SHP77 (cell line): ENCODE measurements around the gene KLHL17.
"Not testable (repeated sequence)": the region's sequence is repeated elsewhere in the genome, so short reads cannot be mapped to it uniquely, and the experiment has no call there.

Experiments used
- DNase-seq, 2 experiments: peaks; one replicate each; lab custom pipeline; 2025; lab: John Stamatoyannopoulos, UW

The KLHL17 gene

DNA sequence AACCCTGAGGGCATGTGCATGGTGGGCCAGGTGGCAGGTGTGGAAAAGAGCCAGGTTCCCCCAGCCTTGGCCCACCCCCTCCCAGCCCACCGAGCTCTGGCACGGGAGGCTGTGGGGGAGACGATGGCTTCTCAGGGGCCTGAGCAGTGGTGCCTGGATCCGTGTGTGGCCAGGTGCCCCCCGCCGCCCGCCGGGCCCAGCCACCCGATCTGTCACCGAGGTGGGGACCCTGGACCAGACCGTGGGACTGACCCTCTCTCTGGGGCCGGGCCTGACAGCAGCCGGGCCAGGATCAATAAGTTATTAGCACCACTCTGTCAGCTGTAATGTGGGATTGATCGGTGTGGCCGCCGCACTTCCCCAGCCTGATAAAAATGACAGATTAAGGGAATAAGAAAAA lies 22.9 kb upstream of the KLHL17 start:
- no peak for DNase-seq

DNA sequence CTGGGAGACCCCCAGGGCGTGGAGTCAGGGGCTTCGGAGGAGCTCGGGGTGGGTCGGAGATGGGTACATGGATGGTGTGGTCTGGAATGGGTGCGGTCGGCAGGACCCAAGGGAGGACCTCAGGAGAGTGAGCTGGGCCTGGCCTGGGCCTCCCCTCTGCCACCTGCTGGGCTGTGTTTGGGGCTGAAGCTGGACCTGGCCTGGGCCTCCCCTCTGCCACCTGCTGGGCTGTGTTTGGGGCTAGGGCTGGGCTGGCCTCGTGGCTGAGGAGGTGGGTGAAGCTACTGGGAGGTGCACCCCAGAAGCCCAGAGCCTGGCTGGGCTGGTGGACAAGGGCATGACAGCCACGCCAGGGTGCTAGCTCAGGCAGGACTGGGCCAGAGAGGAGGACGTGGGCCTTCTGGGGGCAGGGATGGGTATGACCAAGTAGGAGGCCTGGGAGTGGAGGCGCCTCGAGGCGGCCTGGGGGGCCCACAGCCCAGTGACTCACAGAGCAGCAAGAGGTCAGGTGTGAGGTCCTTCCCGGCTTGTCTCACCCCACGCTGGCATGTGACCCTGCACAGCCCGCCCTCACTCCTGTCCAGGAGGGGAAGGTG lies 22.2 kb upstream of the KLHL17 start:
- DNase-seq, result peak in 1 of 2 experiments; percentile 62

DNA sequence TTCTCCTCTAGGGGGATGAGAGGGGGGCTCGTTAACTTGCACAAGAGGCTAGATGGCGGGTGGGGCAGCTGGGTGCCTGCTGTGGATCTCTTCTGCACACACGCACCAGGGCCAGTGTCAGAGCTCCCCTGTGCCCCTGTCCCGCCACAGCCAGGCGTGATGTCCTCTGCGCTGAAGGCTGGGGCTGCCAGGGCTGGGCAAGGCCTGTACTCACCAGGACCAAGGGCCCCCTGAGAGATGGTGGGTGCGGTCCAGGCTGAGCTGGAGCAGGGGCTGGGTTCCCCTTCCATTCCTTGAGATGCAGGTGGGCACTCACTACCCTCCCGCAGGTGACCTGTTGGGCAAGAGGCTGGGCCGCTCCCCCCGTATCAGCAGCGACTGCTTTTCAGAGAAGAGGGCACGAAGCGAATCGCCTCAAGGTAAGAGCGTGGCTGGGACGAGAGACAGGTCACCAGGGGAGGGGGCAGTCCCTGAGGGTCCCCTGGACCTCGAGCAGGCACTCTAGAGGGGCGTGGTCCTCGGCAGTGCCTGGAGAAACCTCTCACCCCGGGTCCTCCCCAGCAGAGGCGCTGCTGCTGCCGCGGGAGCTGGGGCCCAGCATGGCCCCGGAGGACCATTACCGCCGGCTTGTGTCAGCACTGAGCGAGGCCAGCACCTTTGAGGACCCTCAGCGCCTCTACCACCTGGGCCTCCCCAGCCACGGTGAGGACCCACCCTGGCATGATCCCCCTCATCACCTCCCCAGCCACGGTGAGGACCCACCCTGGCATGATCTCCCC lies 21.5 kb upstream of the KLHL17 start:
- DNase-seq, result peak in 1 of 2 experiments; percentile 27

- DNase-seq, result no peak
These were observed 20.8 kb upstream of the KLHL17 start for GRCh38 chr1:939511-940106.

- peak; percentile 60 to 62 for DNase-seq
These were observed 20.0 kb upstream of the KLHL17 start for GRCh38 chr1:940107-941014.

- DNase-seq, result no peak
These were observed 19.3 kb upstream of the KLHL17 start for GRCh38 chr1:941015-941587.

- DNase-seq, result peak; percentile 57 to 76
These were observed 18.6 kb upstream of the KLHL17 start for GRCh38 chr1:941588-942383.

DNA sequence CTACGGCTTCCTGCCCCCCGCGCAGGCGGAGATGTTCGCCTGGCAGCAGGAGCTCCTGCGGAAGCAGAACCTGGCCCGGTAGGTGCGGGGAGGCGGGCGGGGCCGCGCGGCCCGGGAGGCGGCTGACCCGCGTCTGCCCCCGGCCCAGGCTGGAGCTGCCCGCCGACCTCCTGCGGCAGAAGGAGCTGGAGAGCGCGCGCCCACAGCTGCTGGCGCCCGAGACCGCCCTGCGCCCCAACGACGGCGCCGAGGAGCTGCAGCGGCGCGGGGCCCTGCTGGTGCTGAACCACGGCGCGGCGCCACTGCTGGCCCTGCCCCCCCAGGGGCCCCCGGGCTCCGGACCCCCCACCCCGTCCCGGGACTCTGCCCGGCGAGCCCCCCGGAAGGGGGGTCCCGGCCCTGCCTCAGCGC lies 18.0 kb upstream of the KLHL17 start:
- DNase-seq, result peak in 1 of 2 experiments; percentile 26

DNA sequence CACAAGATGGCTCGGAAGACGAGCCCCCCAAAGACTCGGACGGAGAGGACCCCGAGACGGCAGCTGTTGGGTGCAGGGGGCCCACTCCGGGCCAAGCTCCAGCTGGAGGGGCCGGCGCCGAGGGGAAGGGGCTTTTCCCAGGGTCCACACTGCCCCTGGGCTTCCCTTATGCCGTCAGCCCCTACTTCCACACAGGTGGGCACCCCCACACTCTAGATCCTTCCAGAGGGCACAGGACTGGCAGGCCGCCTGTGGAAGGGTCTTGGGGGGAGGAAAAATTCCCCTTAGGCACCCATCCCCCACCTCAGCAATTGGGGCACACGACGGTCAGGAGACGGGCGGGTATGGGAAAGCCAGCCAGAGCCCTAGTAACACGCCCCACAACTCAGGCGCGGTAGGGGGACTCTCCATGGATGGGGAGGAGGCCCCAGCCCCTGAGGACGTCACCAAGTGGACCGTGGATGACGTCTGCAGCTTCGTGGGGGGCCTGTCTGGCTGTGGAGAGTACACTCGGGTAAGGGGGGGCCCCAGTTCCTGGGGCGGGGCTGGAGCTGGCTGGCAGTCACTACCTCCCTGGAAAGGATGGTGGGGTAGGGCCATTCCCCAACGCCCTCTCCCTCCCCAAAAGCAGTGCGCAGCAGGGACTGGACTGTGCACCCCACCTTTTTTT lies 17.4 kb upstream of the KLHL17 start:
- DNase-seq, result no peak

DNA sequence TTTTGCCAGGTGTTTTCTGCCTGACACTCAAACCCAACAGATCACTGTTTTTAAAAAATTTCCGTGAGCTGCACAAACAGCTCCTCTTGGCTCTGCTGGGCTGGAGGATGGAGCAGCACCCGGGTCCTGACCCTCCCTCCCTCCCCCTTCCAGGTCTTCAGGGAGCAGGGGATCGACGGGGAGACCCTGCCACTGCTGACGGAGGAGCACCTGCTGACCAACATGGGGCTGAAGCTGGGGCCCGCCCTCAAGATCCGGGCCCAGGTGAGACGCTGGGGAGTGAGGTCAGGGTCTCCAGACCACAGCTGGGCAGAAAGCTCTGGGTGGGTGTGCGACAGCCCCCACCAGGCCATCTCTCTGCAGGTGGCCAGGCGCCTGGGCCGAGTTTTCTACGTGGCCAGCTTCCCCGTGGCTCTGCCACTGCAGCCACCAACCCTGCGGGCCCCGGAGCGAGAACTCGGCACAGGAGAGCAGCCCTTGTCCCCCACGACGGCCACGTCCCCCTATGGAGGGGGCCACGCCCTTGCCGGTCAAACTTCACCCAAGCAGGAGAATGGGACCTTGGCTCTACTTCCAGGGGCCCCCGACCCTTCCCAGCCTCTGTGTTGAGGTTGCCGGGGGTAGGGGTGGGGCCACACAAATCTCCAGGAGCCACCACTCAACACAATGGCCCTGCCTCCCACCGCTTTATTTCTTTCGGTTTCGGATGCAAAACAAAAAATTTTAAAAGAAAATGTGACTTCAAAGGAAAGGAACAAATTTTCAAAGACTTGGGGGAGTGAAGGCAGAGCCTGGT lies 16.6 kb upstream of the KLHL17 start:
- no peak for DNase-seq

DNA sequence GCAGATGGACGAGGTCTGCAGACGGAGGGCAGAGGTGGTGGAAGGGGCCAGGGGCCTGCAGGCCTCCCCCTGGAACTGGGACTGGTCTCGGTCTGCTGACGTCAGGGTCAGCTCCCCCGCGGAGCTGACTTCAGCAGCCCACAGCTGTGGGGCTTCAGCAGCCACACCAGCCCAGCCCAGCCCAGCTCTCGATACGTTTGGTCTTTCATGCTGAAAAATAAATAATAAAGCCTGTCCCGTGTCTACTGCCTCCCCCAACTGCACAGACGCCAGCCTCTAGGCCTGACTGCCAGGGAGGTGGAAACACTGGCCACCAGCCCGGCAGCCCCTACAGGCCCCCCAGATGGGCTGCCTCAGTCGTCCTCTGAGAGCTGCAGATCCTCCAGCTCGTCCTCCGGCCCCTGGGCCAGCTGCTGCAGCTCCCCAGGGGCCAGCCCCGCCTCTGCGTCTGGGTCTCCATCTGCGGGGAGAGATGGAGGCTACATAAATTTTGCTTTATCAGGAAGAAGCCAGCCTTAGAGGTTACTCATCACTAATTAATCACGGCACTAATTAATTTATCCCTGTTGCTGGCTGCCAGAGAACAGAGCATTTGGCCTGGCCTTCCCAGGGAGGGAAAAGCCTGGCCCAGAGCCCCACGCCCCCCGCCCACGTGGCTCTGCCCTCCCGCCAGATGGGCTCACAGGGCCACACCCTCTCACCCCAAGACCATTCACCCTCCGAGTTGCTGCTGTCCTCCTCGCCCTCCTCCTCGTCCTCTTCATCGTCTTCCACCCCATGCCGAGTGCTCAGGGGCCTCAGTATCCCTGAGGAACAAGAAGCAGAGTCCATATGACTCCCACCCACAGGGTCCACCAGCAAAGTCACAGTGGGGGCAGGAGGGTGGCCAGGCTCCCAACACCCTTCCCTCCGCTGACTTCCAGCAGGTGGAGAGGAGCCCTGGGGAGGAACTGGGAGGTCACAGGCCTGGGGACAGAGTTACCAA lies 15.8 kb upstream of the KLHL17 start:
- peak in 1 of 2 experiments; percentile 26 for DNase-seq

DNA sequence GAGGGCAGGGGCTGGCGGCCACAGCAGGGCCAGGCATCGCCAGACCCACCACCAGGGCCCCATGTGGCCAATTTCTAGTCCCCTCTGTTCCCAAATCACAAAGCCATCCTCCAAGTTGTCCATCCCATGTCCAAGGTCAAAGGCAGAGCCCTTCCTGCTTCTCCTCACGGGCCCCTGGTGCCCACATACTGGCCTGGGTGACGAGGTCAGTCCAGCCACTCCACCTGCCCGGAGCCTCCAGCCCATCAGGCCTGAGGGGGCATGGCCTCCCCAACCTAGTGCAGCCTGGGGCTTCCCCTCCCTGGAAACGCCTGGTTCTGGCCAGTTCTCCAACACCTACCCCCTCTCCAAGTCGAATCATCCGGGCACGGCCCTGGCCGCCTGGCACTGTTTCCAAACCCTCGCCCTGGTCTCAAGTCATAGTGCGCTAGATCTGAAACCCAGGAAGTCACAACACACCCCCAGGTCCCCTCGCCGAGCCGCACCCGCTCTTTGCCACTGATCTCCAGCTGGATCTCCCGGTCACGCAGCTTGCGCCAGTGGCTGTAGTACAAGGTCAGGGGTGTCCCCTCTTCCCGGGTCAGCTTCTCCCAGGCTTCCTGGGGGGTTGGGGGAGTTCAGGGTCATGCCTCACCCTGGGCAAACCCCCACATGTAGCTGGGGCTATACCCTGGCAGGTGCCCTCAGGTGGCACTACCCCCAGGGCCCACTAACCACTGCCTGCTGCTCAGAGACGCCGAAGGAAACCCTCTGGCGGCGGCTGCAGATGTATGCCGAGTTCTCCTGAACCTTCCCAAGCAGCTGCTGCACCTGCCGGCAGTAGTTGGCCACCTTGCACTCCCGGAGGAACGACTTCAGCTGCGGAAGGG lies 14.5 kb upstream of the KLHL17 start:
- DNase-seq, result no peak

- DNase-seq, result not testable (repeated sequence)
These were observed 13.6 kb upstream of the KLHL17 start for GRCh38 chr1:946811-947210.

GRCh38 chr1:947958-948357 lies 12.4 kb upstream of the KLHL17 start:
- DNase-seq, result no peak

GRCh38 chr1:950268-950667 lies 10.1 kb upstream of the KLHL17 start:
- DNase-seq, result no peak

- DNase-seq, result no peak
These were observed 9.5 kb upstream of the KLHL17 start for GRCh38 chr1:950881-951280.

GRCh38 chr1:951364-951763 lies 9.0 kb upstream of the KLHL17 start:
- no peak for DNase-seq
